HepG2 (cell line): Measurements from ENCODE around the gene ISLR.

Experiments
- JUNB ChIP-seq: sonication (generic); formaldehyde crosslinking; IDR thresholded peaks from 2 replicates; pipeline ENCODE4 v1.8.0; 2022; ENCODE audit warnings: missing genetic modification reagents, mild to moderate bottlenecking, borderline replicate concordance
- RAD21 ChIP-seq: fragments of 450-650 bp; formaldehyde crosslinking; IDR thresholded peaks from 2 replicates; pipeline ENCODE4 v1.5.0; 2020; ENCODE audit warnings: mild to moderate bottlenecking
- ZNF580 ChIP-seq: IDR thresholded peaks from 2 replicates; pipeline ENCODE4 v1.6.1; 2016; ENCODE audit warnings: low read depth, borderline replicate concordance
- ZNF670 ChIP-seq: sonication (generic); formaldehyde crosslinking; IDR thresholded peaks from 2 replicates; pipeline ENCODE4 v1.8.0; 2022; ENCODE audit warnings: mild to moderate bottlenecking, missing genetic modification reagents, borderline replicate concordance

- TF ChIP-seq ZNF670 (CRISPR knock-in tag) (no peak), ZNF580 (CRISPR knock-in tag) (no peak), RAD21 (CRISPR knock-in tag) (no peak), JUNB (no peak)
These were observed 18.3 kb downstream of the ISLR start for GRCh38 chr15:74191798-74192197.
